ENCODE data around the gene SYCP2. TPM values are rescaled to one million over a fixed set of nuclear protein-coding genes. Genes with fewer than 3 reads are reported as not detected.

SYCP2 gene
- total RNA-seq, 1 donor, result 3.0 TPM

DNA sequence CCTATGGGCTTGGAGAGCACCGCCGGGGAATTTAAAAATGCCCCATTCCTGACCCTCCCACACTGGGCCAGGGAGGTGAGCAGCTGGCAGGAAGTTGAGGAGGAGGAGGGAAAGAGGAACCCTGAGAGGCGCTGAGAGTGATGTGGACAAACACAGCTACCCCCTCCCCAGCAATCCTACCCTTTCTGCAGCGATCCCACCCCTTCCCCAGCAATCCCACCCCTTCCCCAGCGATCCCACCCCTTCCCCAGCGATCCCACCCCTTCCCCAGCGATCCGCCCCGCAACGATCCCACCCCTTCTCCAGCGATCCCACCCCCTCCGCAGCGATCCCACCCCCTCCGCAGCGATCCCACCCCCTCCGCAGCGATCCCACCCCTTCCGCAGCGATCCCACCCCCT is 111.6 kb downstream of the SYCP2 start:
- TF ChIP-seq, protein P1, sequence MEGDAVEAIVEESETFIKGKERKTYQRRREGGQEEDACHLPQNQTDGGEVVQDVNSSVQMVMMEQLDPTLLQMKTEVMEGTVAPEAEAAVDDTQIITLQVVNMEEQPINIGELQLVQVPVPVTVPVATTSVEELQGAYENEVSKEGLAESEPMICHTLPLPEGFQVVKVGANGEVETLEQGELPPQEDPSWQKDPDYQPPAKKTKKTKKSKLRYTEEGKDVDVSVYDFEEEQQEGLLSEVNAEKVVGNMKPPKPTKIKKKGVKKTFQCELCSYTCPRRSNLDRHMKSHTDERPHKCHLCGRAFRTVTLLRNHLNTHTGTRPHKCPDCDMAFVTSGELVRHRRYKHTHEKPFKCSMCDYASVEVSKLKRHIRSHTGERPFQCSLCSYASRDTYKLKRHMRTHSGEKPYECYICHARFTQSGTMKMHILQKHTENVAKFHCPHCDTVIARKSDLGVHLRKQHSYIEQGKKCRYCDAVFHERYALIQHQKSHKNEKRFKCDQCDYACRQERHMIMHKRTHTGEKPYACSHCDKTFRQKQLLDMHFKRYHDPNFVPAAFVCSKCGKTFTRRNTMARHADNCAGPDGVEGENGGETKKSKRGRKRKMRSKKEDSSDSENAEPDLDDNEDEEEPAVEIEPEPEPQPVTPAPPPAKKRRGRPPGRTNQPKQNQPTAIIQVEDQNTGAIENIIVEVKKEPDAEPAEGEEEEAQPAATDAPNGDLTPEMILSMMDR (IDR thresholded peaks at IDR 0.05; ENCODE audit: insufficient read depth, low read depth, low read length), result no peak
- DNase-seq (ENCODE audit: low read depth), result no peak
- H3K4me3 ChIP-seq (ENCODE audit: low read depth, low read length), result no peak overlapping the region

DNA sequence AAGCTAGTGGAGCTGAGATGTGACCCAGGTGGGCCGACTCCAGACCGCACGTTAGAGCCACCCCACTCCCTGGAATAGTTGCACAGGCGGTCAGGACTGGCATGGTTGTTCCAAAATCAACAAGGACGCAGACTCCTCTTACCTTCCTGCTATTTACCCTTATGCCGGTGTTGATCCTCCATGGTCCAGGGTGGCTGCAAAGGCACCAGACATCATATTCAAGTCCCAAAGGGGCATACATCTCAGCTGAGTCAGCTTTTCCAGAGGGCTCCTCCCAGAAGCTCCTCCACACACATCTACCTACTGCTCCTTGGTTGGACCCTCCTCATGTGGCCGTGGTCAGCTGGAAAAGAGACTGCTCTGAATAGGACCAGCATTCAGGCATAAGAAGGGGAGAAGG is 112.2 kb downstream of the SYCP2 start:
- H3K4me3 ChIP-seq (ENCODE audit: low read depth, low read length), result no peak overlapping the region
- no peak for DNase-seq (ENCODE audit: low read depth)
- TF ChIP-seq, protein P1 (IDR thresholded peaks at IDR 0.05; ENCODE audit: insufficient read depth, low read depth, low read length), result no peak

DNA sequence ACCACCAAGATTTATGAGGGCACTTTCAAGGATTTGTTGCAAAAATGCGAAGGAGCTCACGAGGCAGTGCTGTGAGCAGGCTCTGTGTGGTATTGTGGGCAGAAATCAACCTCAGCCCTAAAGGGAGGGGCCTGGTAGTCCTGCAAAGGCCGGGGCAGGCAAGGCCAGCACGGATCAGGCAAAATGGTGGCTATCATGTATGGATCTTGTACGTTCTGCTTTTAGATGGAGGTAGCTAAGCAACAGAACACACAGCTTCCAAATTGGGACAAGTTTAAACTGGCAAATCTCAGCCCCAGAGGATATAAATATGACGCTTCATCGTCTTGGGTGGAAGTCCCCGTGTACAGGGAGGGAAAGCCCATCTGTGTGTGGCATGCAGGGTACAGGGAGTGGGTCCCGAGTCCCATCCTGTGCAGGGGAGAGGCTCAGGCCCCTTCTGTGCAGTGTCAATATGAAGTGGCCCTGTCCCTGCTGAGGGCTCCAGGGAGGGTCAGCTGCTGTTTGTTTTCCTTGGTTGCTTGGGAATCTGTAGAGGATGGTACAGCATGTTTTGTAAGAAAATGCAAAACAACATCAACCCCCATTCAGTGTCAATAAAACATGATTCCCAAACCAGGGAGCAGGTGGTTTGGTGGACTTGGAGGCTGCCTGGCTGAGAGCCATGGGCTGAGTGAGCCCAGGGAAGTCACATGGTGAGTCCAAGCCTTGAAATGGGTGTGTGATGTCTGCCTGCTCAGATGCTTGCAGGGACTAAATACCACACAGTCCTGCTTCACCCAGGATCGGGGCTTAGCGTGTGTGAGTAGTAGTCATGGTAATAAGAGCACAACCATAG is 113.0 kb downstream of the SYCP2 start:
- no peak overlapping the region for H3K4me3 ChIP-seq (ENCODE audit: low read depth, low read length)
- DNase-seq (ENCODE audit: low read depth), result no peak
- TF ChIP-seq, protein P1 (IDR thresholded peaks at IDR 0.05; ENCODE audit: insufficient read depth, low read depth, low read length), result no peak

- no peak overlapping the region for H3K4me3 ChIP-seq (ENCODE audit: low read depth, low read length)
- no peak for DNase-seq (ENCODE audit: low read depth)
- TF ChIP-seq, protein P1 (IDR thresholded peaks at IDR 0.05; ENCODE audit: insufficient read depth, low read depth, low read length), result no peak
Measured at GRCh38 chr20:59819496-59820203, 113.8 kb downstream of the SYCP2 start.

DNA sequence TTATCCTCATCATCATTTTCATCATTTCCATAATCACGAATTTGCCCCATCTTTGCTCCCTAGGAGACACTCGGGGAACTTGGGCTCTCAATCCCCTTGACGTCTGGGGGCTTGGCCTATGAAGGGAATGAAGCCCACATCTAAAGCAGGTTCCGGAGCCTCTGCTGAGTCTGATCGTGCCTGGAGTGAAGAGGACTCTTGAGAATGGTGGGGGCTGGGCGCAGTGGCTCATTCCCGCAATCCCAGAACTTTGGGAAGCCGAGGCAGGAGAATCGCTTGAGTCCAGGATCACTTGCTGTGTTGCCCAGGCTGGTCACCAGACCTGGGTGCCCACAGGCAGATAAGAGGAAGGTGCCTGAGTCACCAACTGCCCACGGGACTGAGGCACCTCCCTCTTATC is 114.5 kb downstream of the SYCP2 start:
- H3K4me3 ChIP-seq (ENCODE audit: low read depth, low read length), result no peak overlapping the region
- DNase-seq (ENCODE audit: low read depth), result no peak
- TF ChIP-seq, protein P1 (IDR thresholded peaks at IDR 0.05; ENCODE audit: insufficient read depth, low read depth, low read length), result no peak

- H3K4me3 ChIP-seq (ENCODE audit: low read depth, low read length), result no peak overlapping the region
- TF ChIP-seq, protein P1 (IDR thresholded peaks at IDR 0.05; ENCODE audit: insufficient read depth, low read depth, low read length), result no peak
- no peak for DNase-seq (ENCODE audit: low read depth)
Measured at GRCh38 chr20:59817846-59818615, 115.4 kb downstream of the SYCP2 start.
